H1 (cell line): ENCODE measurements around the gene KCNJ12. TPM values are rescaled to one million over a fixed set of nuclear protein-coding genes. Genes with fewer than 3 reads are reported as not detected.
"Not testable (repeated sequence)": the region's sequence is repeated elsewhere in the genome, so short reads cannot be mapped to it uniquely, and the experiment has no call there.

Experiments
- CTCF ChIA-PET: fragments of 300-600 bp; sonication (Branson Sonifier 250); formaldehyde crosslinking; loops from one replicate; lab custom pipeline; 2021; ENCODE audit not compliant: partially characterized antibody; lab: Charles Lee
- POLR2A ChIA-PET: fragments of 300-600 bp; sonication (Branson Sonifier 250); formaldehyde crosslinking; loops from one replicate; lab custom pipeline; 2021; ENCODE audit warnings: inconsistent platforms; ENCODE audit not compliant: partially characterized antibody; lab: Charles Lee
- DNase-seq, 2 experiments: peaks; one replicate each; pipeline versions ENCODE4 v3.0.0 to v3.0.0-alpha.2; 2010 to 2022; ENCODE audit warnings: low spot score in 2 of 2, low read depth in 1 of 2, mixed read lengths in 1 of 2
- FAIRE-seq: peaks from 2 replicates; lab custom pipeline; 2011; peaks lifted over from hg19 to GRCh38; lab: Jason Lieb, UNC
- H2AFZ ChIP-seq: 2 replicates; pipeline ENCODE4 v1.8.1; 2012; ENCODE audit warnings: low read length, inconsistent platforms
- H2AK5ac ChIP-seq: 2 replicates; pipeline ENCODE4 v1.6.1; 2013; ENCODE audit warnings: low read depth, low read length
- H2BK120ac ChIP-seq: replicated peaks from 2 replicates; pipeline ENCODE3; 2013; ENCODE audit warnings: low read depth, low read length, inconsistent platforms
- H2BK12ac ChIP-seq: 2 replicates; pipeline ENCODE4 v1.6.1; 2013; ENCODE audit warnings: low read depth, low read length
- H2BK15ac ChIP-seq: 2 replicates; pipeline ENCODE4 v1.6.1; 2013; ENCODE audit warnings: low read length
- H2BK20ac ChIP-seq: 2 replicates; pipeline ENCODE4 v1.6.1; 2013; ENCODE audit warnings: low read length
- H2BK5ac ChIP-seq: 2 replicates; pipeline ENCODE4 v1.6.1; 2013; ENCODE audit warnings: low read depth, low read length
- H3K14ac ChIP-seq: 2 replicates; pipeline ENCODE4 v1.6.1; 2013; ENCODE audit warnings: inconsistent platforms; ENCODE audit not compliant: insufficient read length
- H3K18ac ChIP-seq: 2 replicates; pipeline ENCODE4 v1.6.1; 2013; ENCODE audit warnings: low read length; ENCODE audit errors: extremely low read depth
- H3K23ac ChIP-seq: 2 replicates; pipeline ENCODE4 v1.6.1; 2013; ENCODE audit warnings: inconsistent platforms; ENCODE audit not compliant: insufficient read length
- H3K23me2 ChIP-seq: 2 replicates; pipeline ENCODE4 v1.6.1; 2013; ENCODE audit warnings: low read depth, low read length
- H3K27ac ChIP-seq: 2 replicates; pipeline ENCODE4 v1.6.1; 2011; ENCODE audit warnings: low read depth, low read length, inconsistent platforms
- H3K27me3 ChIP-seq, 4 experiments: replicated peaks in 1 of 4; 1 replicate in 1 of 4; 2 replicates in 3 of 4; pipeline versions ENCODE4 v1.6.1 to v1.8.1; 2011 to 2013; ENCODE audit warnings: low read length in 3 of 4, mild to moderate bottlenecking in 3 of 4, inconsistent platforms in 2 of 4, mixed read lengths in 2 of 4, moderate library complexity in 1 of 4; ENCODE audit not compliant: control insufficient read depth in 3 of 4, insufficient read depth in 3 of 4; ENCODE audit errors: extremely low read depth in 1 of 4
- H3K36me3 ChIP-seq, 4 experiments: 2 replicates each; pipeline versions ENCODE4 v1.6.1 to v1.8.1; 2011 to 2013; ENCODE audit warnings: mild to moderate bottlenecking in 4 of 4, low read length in 3 of 4, moderate library complexity in 2 of 4, control low read depth in 1 of 4, inconsistent platforms in 1 of 4; ENCODE audit not compliant: insufficient read depth in 4 of 4, control insufficient read depth in 2 of 4
- H3K4ac ChIP-seq: replicated peaks from 2 replicates; pipeline ENCODE3; 2013; ENCODE audit warnings: low read length, low read depth, mixed read lengths, inconsistent platforms; ENCODE audit not compliant: insufficient read length
- H3K4me1 ChIP-seq, 4 experiments: replicated peaks in 1 of 4; 1 replicate in 1 of 4; 2 replicates in 3 of 4; pipeline versions ENCODE4 v1.6.1 to v1.8.1; 2011 to 2013; ENCODE audit warnings: low read length in 3 of 4, inconsistent platforms in 2 of 4, mixed read lengths in 1 of 4; ENCODE audit not compliant: insufficient read depth in 4 of 4, control insufficient read depth in 3 of 4
- H3K4me2 ChIP-seq, 2 experiments: 2 replicates each; pipeline versions ENCODE4 v1.6.1 to v1.8.1; 2011 to 2013; ENCODE audit warnings: low read depth in 2 of 2, low read length in 2 of 2, control low read depth in 1 of 2, inconsistent platforms in 1 of 2, mild to moderate bottlenecking in 1 of 2; ENCODE audit not compliant: insufficient read depth in 1 of 2
- H3K4me3 ChIP-seq, 4 experiments: fragments of 200-600, 300-600 bp in 1 of 4; sonication (generic), shearing (Covaris generic), sonication (Bioruptor Twin) in 1 of 4; 2 replicates each; pipeline versions ENCODE4 v1.5.1 to v1.8.1; 2011 to 2016; ENCODE audit warnings: low read length in 4 of 4, low read depth in 3 of 4, control low read depth in 2 of 4, inconsistent platforms in 2 of 4, mild to moderate bottlenecking in 2 of 4, mixed read lengths in 1 of 4, moderate library complexity in 1 of 4; ENCODE audit not compliant: insufficient read depth in 2 of 4; ENCODE audit errors: extremely low read depth in 1 of 4
- H3K56ac ChIP-seq: replicated peaks from 2 replicates; pipeline ENCODE3; 2013; ENCODE audit warnings: low read depth, mild to moderate bottlenecking, mixed read lengths, low read length, inconsistent platforms; ENCODE audit not compliant: insufficient read length
- H3K79me1 ChIP-seq: 2 replicates; pipeline ENCODE4 v1.6.1; 2013; ENCODE audit warnings: low read depth, low read length, control low read depth
- H3K79me2 ChIP-seq, 2 experiments: 2 replicates each; pipeline versions ENCODE4 v1.6.1 to v1.8.1; 2012 to 2013; ENCODE audit warnings: low read length in 2 of 2, mild to moderate bottlenecking in 2 of 2, inconsistent platforms in 1 of 2; ENCODE audit not compliant: insufficient read depth in 2 of 2, control insufficient read depth in 1 of 2
- H3K9ac ChIP-seq, 4 experiments: replicated peaks in 1 of 4; 1 replicate in 1 of 4; 2 replicates in 3 of 4; pipeline versions ENCODE4 v1.6.1 to v1.8.1; 2011 to 2013; ENCODE audit warnings: low read depth in 3 of 4, low read length in 3 of 4, control low read depth in 2 of 4, mild to moderate bottlenecking in 2 of 4, moderate library complexity in 2 of 4, inconsistent platforms in 1 of 4; ENCODE audit errors: extremely low read depth in 1 of 4
- H3K9me3 ChIP-seq, 2 experiments: 2 replicates each; pipeline versions ENCODE4 v1.6.1 to v1.8.1; 2012 to 2013; ENCODE audit warnings: mild to moderate bottlenecking in 2 of 2, moderate library complexity in 2 of 2, control low read depth in 1 of 2, inconsistent platforms in 1 of 2, low read depth in 1 of 2, low read length in 1 of 2, mixed read lengths in 1 of 2; ENCODE audit not compliant: insufficient read depth in 2 of 2
- H4K20me1 ChIP-seq, 2 experiments: replicated peaks in 1 of 2; 2 replicates each; pipeline versions ENCODE3 to v1.8.1; 2011 to 2013; ENCODE audit warnings: inconsistent platforms in 2 of 2, low read length in 2 of 2, mild to moderate bottlenecking in 1 of 2; ENCODE audit not compliant: insufficient read depth in 2 of 2, control insufficient read depth in 1 of 2
- H4K5ac ChIP-seq: 2 replicates; pipeline ENCODE4 v1.6.1; 2013; ENCODE audit warnings: low read length, low read depth, mixed read lengths, inconsistent platforms; ENCODE audit not compliant: insufficient read length
- H4K8ac ChIP-seq: 2 replicates; pipeline ENCODE4 v1.8.0; 2013; ENCODE audit warnings: mild to moderate bottlenecking, moderate library complexity, low read length, inconsistent platforms; ENCODE audit not compliant: insufficient read depth; ENCODE audit errors: extremely low read depth
- H4K91ac ChIP-seq: replicated peaks from 2 replicates; pipeline ENCODE3; 2013; ENCODE audit warnings: low read length, mixed read lengths, inconsistent platforms; ENCODE audit not compliant: insufficient read length
- WGBS, 2 experiments: shearing (Covaris generic) in 1 of 2; methylation state at CpG; one replicate each; pipeline versions ENCODE4 v1.1.6 to v1.1.7; 2013 to 2015; ENCODE audit warnings: low lambda C conversion rate in 2 of 2, mixed read lengths in 2 of 2, inconsistent platforms in 1 of 2, low coverage in 1 of 2, missing lambda C conversion rate in 1 of 2; ENCODE audit not compliant: insufficient replicate concordance in 2 of 2, insufficient coverage in 1 of 2, insufficient read length in 1 of 2; ENCODE audit errors: extremely low coverage in 1 of 2, missing lambda C conversion rate in 1 of 2; 5-methylcytosine and 5-hydroxymethylcytosine counted together
- polyA plus RNA-seq, 7 experiments: library from polyadenylated mRNA; depleted of rRNA in 3 of 7; stranded (reverse) in 5 of 7; unstranded in 2 of 7; fragments of >200 nt in 5 of 7; fragments of 200-250 nt in 2 of 7; gene quantifications; 1 replicate in 5 of 7; 2 replicates in 1 of 7; 4 replicates in 1 of 7; pipeline versions ENCODE4 v1.2.1 to v1.2.3, GENCODE V29; 2011 to 2013; ENCODE audit warnings: missing spikeins in 2 of 7, mixed read lengths in 2 of 7
- total RNA-seq: library from RNA; stranded (reverse); fragmentation: NEBNext Ultra II Directional; extraction: Animal tissue kit (Norgen Biotek cat#: 25700); gene quantifications from 2 replicates; pipeline ENCODE4 v1.2.1, GENCODE V29; 2021

KCNJ12 gene
- total and polyA plus RNA-seq, 2 of the 8 experiments (the other 6 are each of a cell fraction or from before 2014, with no cell fraction given) = 1.2 to 1.5 TPM

DNA sequence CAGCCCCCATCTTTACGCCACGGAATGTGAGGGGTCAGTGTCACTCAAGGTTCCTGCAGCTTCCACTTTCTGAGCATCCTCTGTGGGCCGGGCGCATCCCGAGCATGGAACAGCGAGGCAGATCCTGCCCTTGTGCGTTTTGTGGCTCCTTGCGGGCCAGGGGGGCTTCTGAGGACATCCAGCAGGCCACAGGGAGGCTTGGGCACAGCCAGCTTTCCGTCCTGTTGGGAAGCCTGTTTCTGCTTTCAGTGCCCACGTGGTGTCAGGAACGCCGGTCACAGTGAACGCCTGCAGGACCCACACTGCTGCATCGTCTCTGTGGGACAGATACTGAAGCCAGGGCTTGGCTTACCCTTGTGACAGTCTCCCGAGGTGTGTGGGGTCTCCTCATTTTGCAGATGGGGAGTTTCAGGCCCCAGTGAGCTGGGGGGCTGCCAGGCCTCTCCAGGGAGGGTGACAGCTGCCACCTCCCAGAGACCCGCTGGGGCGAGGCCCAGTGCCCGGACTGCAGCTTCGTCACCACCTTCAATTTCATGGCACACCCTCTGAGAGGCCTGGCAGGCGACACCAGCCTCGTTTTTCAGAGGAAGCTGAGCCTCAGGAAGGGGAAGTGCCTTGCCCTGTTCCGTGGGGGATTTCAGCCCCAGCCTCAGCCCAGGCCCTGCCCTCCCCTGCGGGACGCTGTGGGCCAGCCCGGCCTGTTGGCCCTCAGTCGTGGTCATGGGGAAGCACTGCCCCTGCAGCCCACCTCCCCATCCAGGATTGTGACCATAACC is 29.0 kb downstream of the KCNJ12 start:
- H3K23me2 ChIP-seq, H2BK15ac ChIP-seq, H3K36me3 ChIP-seq, H4K5ac ChIP-seq, DNase-seq, H2AK5ac ChIP-seq, H3K79me1 ChIP-seq, H3K27ac ChIP-seq, FAIRE-seq, H2BK12ac ChIP-seq, H3K79me2 ChIP-seq, H2BK20ac ChIP-seq, POLR2A ChIA-PET, H3K4ac ChIP-seq, H3K9ac ChIP-seq, H3K23ac ChIP-seq, H3K18ac ChIP-seq, H3K14ac ChIP-seq, H4K91ac ChIP-seq, H2BK120ac ChIP-seq, H3K56ac ChIP-seq, H3K4me3 ChIP-seq, H3K27me3 ChIP-seq, H2BK5ac ChIP-seq, H3K4me1 ChIP-seq, H4K8ac ChIP-seq, H4K20me1 ChIP-seq, H3K4me2 ChIP-seq, H2AFZ ChIP-seq: not testable (repeated sequence)
- H3K9me3 ChIP-seq = peaks cover 0 to 12% of the 10 kb centered on the region in 2 experiments; a peak in 2 of 4 replicates
- 84% methylated on average over 20 of the region's 26 CpGs; no CpG with 5 or more reads in 1 of the 2 experiments for whole genome bisulfite sequencing, 2 experiments
- CTCF ChIA-PET = interaction anchor here (0.8 to 1.1 kb wide), 2 partner anchors 108 to 126 kb away, joined by 3 to 4 read pairs; no protein-coding TSS in a partner anchor
